DOHH2 (cell line): ENCODE results near the gene GMDS.
A peak's percentile ranks its signal among the peaks of the same experiment; 100 is the strongest.

Experiments used
- H3F3A ChIP-seq: fragments of 200-600 bp; sonication (generic), shearing (Covaris generic); 2 replicates; pipeline ENCODE4 v1.6.0; 2016; ENCODE audit warnings: antibody characterized with exemption, mild to moderate bottlenecking; ENCODE audit not compliant: control insufficient read depth, insufficient read depth
- H3K27ac ChIP-seq: fragments of 200-600 bp; sonication (generic); 2 replicates; pipeline ENCODE4 v1.5.1; 2014; ENCODE audit warnings: low read depth, mild to moderate bottlenecking, low read length, moderate library complexity
- H3K27me3 ChIP-seq: fragments of 200-600 bp; sonication (generic); 2 replicates; pipeline ENCODE4 v1.6.1; 2014; ENCODE audit warnings: mild to moderate bottlenecking, low read length, mixed read lengths; ENCODE audit not compliant: control insufficient read depth
- H3K36me3 ChIP-seq: fragments of 200-600 bp; sonication (generic); 2 replicates; pipeline ENCODE4 v1.6.1; 2014; ENCODE audit warnings: mild to moderate bottlenecking, low read length, moderate library complexity, mixed read lengths; ENCODE audit not compliant: control insufficient read depth
- H3K4me1 ChIP-seq: fragments of 200-600 bp; sonication (generic); 2 replicates; pipeline ENCODE4 v1.6.1; 2014; ENCODE audit warnings: mild to moderate bottlenecking, low read length, mixed read lengths; ENCODE audit not compliant: control insufficient read depth
- H3K4me2 ChIP-seq: fragments of 200-600 bp; sonication (generic); 2 replicates; pipeline ENCODE4 v1.6.0; 2014; ENCODE audit warnings: mild to moderate bottlenecking, low read length, moderate library complexity
- H3K4me3 ChIP-seq: fragments of 200-600 bp; sonication (generic); 2 replicates; pipeline ENCODE4 v1.5.1; 2014; ENCODE audit warnings: mild to moderate bottlenecking, low read length, mixed read lengths
- H3K79me2 ChIP-seq: fragments of 200-600 bp; sonication (generic); 2 replicates; pipeline ENCODE4 v1.6.1; 2014; ENCODE audit warnings: mild to moderate bottlenecking, low read length, mixed read lengths; ENCODE audit not compliant: control insufficient read depth
- H3K9me2 ChIP-seq: fragments of 200-600 bp; sonication (generic); replicated peaks from 2 replicates; pipeline ENCODE4 v1.6.1; 2014; ENCODE audit warnings: mild to moderate bottlenecking, low read length, mixed read lengths; ENCODE audit not compliant: control insufficient read depth
- H3K9me3 ChIP-seq: fragments of 200-600 bp; sonication (generic); 2 replicates; pipeline ENCODE4 v1.6.1; 2014; ENCODE audit warnings: antibody characterized with exemption, low read length, mixed read lengths; ENCODE audit not compliant: control insufficient read depth, insufficient read depth
- H4K20me1 ChIP-seq: fragments of 200-600 bp; sonication (generic); 2 replicates; pipeline ENCODE4 v1.6.0; 2014; ENCODE audit warnings: low read depth, mild to moderate bottlenecking, antibody characterized with exemption, low read length, moderate library complexity; ENCODE audit not compliant: control insufficient read depth, insufficient read depth
- CTCF ChIP-seq: fragments of 200-600 bp; sonication (generic); IDR thresholded peaks from one replicate; pipeline ENCODE4 v1.5.1; 2014; ENCODE audit warnings: antibody characterized with exemption, mild to moderate bottlenecking, low read depth, low read length; ENCODE audit not compliant: poor library complexity, severe bottlenecking
- EZH2phosphoT487 ChIP-seq: fragments of 200-600 bp; sonication (generic); IDR thresholded peaks from 2 replicates; pipeline ENCODE4 v1.6.1; 2017; ENCODE audit warnings: borderline replicate concordance, mild to moderate bottlenecking, antibody characterized with exemption, low read length, moderate library complexity, mixed read lengths

GMDS gene

GRCh38 chr6:1744543-1744942, 500.9 kb downstream of the GMDS start:
- Histone ChIP-seq H3K4me3 (no peak overlapping the region), H3K27me3 (no peaks in the 10 kb centered on the region), H3K4me1 (peaks cover 44% of the 10 kb centered on the region), H3K9me2 (no peaks in the 10 kb centered on the region), H4K20me1 (no peaks in the 10 kb centered on the region), H3K36me3 (no peaks in the 10 kb centered on the region), H3K4me2 (no peak overlapping the region), H3K79me2 (no peaks in the 10 kb centered on the region), H3F3A (no peaks in the 10 kb centered on the region), H3K27ac (no peak overlapping the region), H3K9me3 (no peaks in the 10 kb centered on the region)
- TF ChIP-seq CTCF: no peak
- TF ChIP-seq EZH2phosphoT487: no peak

GRCh38 chr6:1739680-1740079, 505.7 kb downstream of the GMDS start:
- Histone ChIP-seq H3F3A (peaks cover 19% of the 10 kb centered on the region), H3K4me2 (peak overlapping the region; percentile 98), H3K27me3 (no peaks in the 10 kb centered on the region), H3K36me3 (peaks cover 8% of the 10 kb centered on the region), H3K4me1 (peaks cover 75% of the 10 kb centered on the region), H3K79me2 (peaks cover 40% of the 10 kb centered on the region), H3K9me2 (no peaks in the 10 kb centered on the region), H4K20me1 (0 out of 2 replicates have a peak, but pooled peaks cover 3% of the 10 kb centered on the region), H3K9me3 (no peaks in the 10 kb centered on the region), H3K4me3 (peak overlapping the region; percentile 88), H3K27ac (peak overlapping the region; percentile 94)
- TF ChIP-seq EZH2phosphoT487: no peak
- no peak for TF ChIP-seq CTCF

GRCh38 chr6:1739220-1739619, 506.2 kb downstream of the GMDS start:
- Histone ChIP-seq H3K36me3 (peaks cover 8% of the 10 kb centered on the region), H3K4me1 (peaks cover 70% of the 10 kb centered on the region), H3K9me3 (no peaks in the 10 kb centered on the region), H3K79me2 (peaks cover 45% of the 10 kb centered on the region), H3K4me2 (peak overlapping the region; percentile 98), H3K9me2 (no peaks in the 10 kb centered on the region), H4K20me1 (0 out of 2 replicates have a peak, but pooled peaks cover 3% of the 10 kb centered on the region), H3K27ac (peak overlapping the region; percentile 94), H3K27me3 (no peaks in the 10 kb centered on the region), H3K4me3 (peak overlapping the region; percentile 88), H3F3A (peaks cover 19% of the 10 kb centered on the region)
- TF ChIP-seq CTCF (no peak), EZH2phosphoT487 (no peak)
